Measurements from ENCODE around the gene LHFPL3. TPM values are rescaled to one million over a fixed set of nuclear protein-coding genes. Genes with fewer than 3 reads are reported as not detected.

Gene LHFPL3
- polyA plus RNA-seq, 1 of the 3 experiments (the other 2 are of a cell fraction) = not detected

GRCh38 chr7:104906556-104906955 lies 578.2 kb downstream of the LHFPL3 start:
- Histone ChIP-seq H2AFZ (ENCODE audit: low read depth) (no peak overlapping the region), H4K20me1 (ENCODE audit: insufficient read depth) (no peaks in the 10 kb centered on the region), H3K4me2 (no peak overlapping the region), H3K4me3 (ENCODE audit: low read depth in 2 of 2, low read length in 1 of 2) (no peak overlapping the region), H3K9ac (no peak overlapping the region), H3K79me2 (ENCODE audit: insufficient read depth) (no peaks in the 10 kb centered on the region), H3K9me3 (no peaks in the 10 kb centered on the region), H3K4me1 (ENCODE audit: control insufficient read depth in 1 of 2, insufficient read depth in 2 of 2, low read depth in 1 of 2, low read length in 1 of 2) (no peaks in the 10 kb centered on the region), H3K36me3 (replicated peaks in 1 of 2; ENCODE audit: control insufficient read depth in 1 of 2, insufficient read depth in 2 of 2, low read length in 1 of 2) (no peaks in the 10 kb centered on the region), H3K27me3 (ENCODE audit: insufficient read depth) (no peaks in the 10 kb centered on the region; the same call in 1 of the 2 replicates), H3K27ac (ENCODE audit: low read depth in 2 of 2, low read length in 1 of 2) (no peak overlapping the region), H3F3A (replicated peaks; ENCODE audit: insufficient read depth) (no peaks in the 10 kb centered on the region), H3K9me2 (no peaks in the 10 kb centered on the region)
- TF ChIP-seq USF1 (IDR thresholded peaks at IDR 0.05; ENCODE audit: borderline replicate concordance, low read depth) (no peak), SIN3A (IDR thresholded peaks at IDR 0.05; ENCODE audit: borderline replicate concordance, low read depth, low read length) (no peak), USF2 (IDR thresholded peaks at IDR 0.05; ENCODE audit: borderline replicate concordance, low read depth, low read length) (no peak), IRF3 (IDR thresholded peaks at IDR 0.05; ENCODE audit: low read depth, low read length) (no peak), GABPA (IDR thresholded peaks at IDR 0.05; ENCODE audit: low read depth) (no peak), CHD2 (IDR thresholded peaks at IDR 0.05; ENCODE audit: low read length, partially characterized antibody) (no peak), FOXJ3 (CRISPR knock-in tag; IDR thresholded peaks at IDR 0.05) (no peak)
- POLR2A ChIA-PET = no interaction called here
- WGBS (ENCODE audit: low lambda C conversion rate) = 67% methylated on average over 4 of the region's 4 CpGs
- CTCF ChIA-PET = interaction anchor here (0.9 to 8.8 kb wide), 4 partner anchors 12 to 59 kb away, joined by 4 to 79 read pairs (median 4); no protein-coding TSS in a partner anchor
- DNase-seq = no peak

- H4K20me1 ChIP-seq (ENCODE audit: insufficient read depth) = no peaks in the 10 kb centered on the region
- H3K4me3 ChIP-seq (ENCODE audit: low read depth in 2 of 2, low read length in 1 of 2) = no peak overlapping the region
- H2AFZ ChIP-seq (ENCODE audit: low read depth) = no peak overlapping the region
- ChIA-PET POLR2A (no interaction called here), CTCF (interaction anchor here (1.9 to 8.8 kb wide), 3 partner anchors 11 to 677 kb away, joined by 8 to 79 read pairs (median 65); no protein-coding TSS in a partner anchor)
- H3K4me2 ChIP-seq = no peak overlapping the region
- no peaks in the 10 kb centered on the region for H3K9me3 ChIP-seq
- DNase-seq = no peak
- no peak overlapping the region for H3K9ac ChIP-seq
- 40% methylated on average over 2 of the region's 2 CpGs for WGBS (ENCODE audit: low lambda C conversion rate)
- no peaks in the 10 kb centered on the region; the same call in 1 of the 2 replicates for H3K27me3 ChIP-seq (ENCODE audit: insufficient read depth)
- H3F3A ChIP-seq (replicated peaks; ENCODE audit: insufficient read depth) = no peaks in the 10 kb centered on the region
- TF ChIP-seq JUND (IDR thresholded peaks at IDR 0.05) (no peak), NRF1 (IDR thresholded peaks at IDR 0.05; ENCODE audit: low read depth, low read length) (no peak), FOXJ3 (CRISPR knock-in tag; IDR thresholded peaks at IDR 0.05) (no peak), USF2 (IDR thresholded peaks at IDR 0.05; ENCODE audit: borderline replicate concordance, low read depth, low read length) (no peak), FOSL2 (IDR thresholded peaks at IDR 0.05; ENCODE audit: borderline replicate concordance, low read depth) (no peak), IRF3 (IDR thresholded peaks at IDR 0.05; ENCODE audit: low read depth, low read length) (no peak)
- no peaks in the 10 kb centered on the region for H3K4me1 ChIP-seq (ENCODE audit: control insufficient read depth in 1 of 2, insufficient read depth in 2 of 2, low read depth in 1 of 2, low read length in 1 of 2)
- H3K27ac ChIP-seq (ENCODE audit: low read depth in 2 of 2, low read length in 1 of 2) = no peak overlapping the region
- no peaks in the 10 kb centered on the region for H3K79me2 ChIP-seq (ENCODE audit: insufficient read depth)
- H3K9me2 ChIP-seq = no peaks in the 10 kb centered on the region
- H3K36me3 ChIP-seq (replicated peaks in 1 of 2; ENCODE audit: control insufficient read depth in 1 of 2, insufficient read depth in 2 of 2, low read length in 1 of 2) = no peaks in the 10 kb centered on the region
Observed at GRCh38 chr7:104908636-104909035, 580.2 kb downstream of the LHFPL3 start.

Data from SK-N-SH (cell line).